Thyroid gland (tissue), 4 donors: ENCODE data around the gene IL4R. TPM values are rescaled to one million over a fixed set of nuclear protein-coding genes. Genes with fewer than 3 reads are reported as not detected.

Experiments
- DNase-seq, 2 donors: peaks; one replicate each; pipeline ENCODE4 v3.0.0-alpha.2; 2019
- H3K27ac ChIP-seq, 3 donors: fragments of 200-600 bp; sonication (generic); 1 replicate in 2 of 3; 2 replicates in 1 of 3; pipeline ENCODE4 v1.5.1; 2016 to 2019; ENCODE audit warnings: mild to moderate bottlenecking in 1 of 3, moderate library complexity in 1 of 3
- H3K27me3 ChIP-seq: fragments of 200-600 bp; sonication (generic); one replicate; pipeline ENCODE4 v1.5.1; 2019
- H3K36me3 ChIP-seq, 2 donors: fragments of 200-600 bp; sonication (generic); one replicate each; pipeline ENCODE4 v1.5.1; 2016 to 2019
- H3K4me1 ChIP-seq, 2 donors: fragments of 200-600 bp; sonication (generic); one replicate each; pipeline ENCODE4 v1.5.1; 2017 to 2019
- H3K4me3 ChIP-seq, 3 donors: fragments of 200-600 bp; sonication (generic); replicated peaks in 1 of 3; 1 replicate in 2 of 3; 2 replicates in 1 of 3; pipeline ENCODE4 v1.5.1; 2016; ENCODE audit warnings: mild to moderate bottlenecking in 1 of 3
- H3K9me3 ChIP-seq: fragments of 200-600 bp; sonication (generic); one replicate; pipeline ENCODE4 v1.5.1; 2017
- CTCF ChIP-seq, 6 experiments: fragments of 200-600 bp in 3 of 6; fragments of 450-650 bp in 3 of 6; sonication (generic) in 3 of 6; IDR thresholded peaks; one replicate each; pipeline ENCODE4 v1.5.1; 2016 to 2019; ENCODE audit warnings: antibody characterized with exemption in 6 of 6, mild to moderate bottlenecking in 2 of 6, inconsistent platforms in 1 of 6, moderate library complexity in 1 of 6
- POLR2A ChIP-seq, 2 donors: fragments of 450-650 bp; IDR thresholded peaks; one replicate each; pipeline ENCODE4 v1.6.1; 2017; ENCODE audit warnings: antibody characterized with exemption in 2 of 2, mild to moderate bottlenecking in 2 of 2, moderate library complexity in 1 of 2
- WGBS, 2 donors: methylation state at CpG; one replicate each; pipeline ENCODE4 v1.1.5; 2017; 5-methylcytosine and 5-hydroxymethylcytosine counted together
- intact Hi-C: fragments of 100-400 bp; cut with DNase I; formaldehyde crosslinking; loops from one replicate; pipeline ENCODE4 v1.15.1; 2023
- total RNA-seq, 4 donors: library from RNA; depleted of rRNA; stranded (reverse); fragments of >200 nt; gene quantifications; one replicate each; pipeline ENCODE4 v1.2.3, GENCODE V29; 2016

IL4R gene
- total RNA-seq: 10 to 100 TPM; 18.5 to 42.5 (median 21.7) TPM

GRCh38 chr16:27313422-27314160 is at the start of gene IL4R:
Gene IL4R (plus strand): TSS chr16:27313974. CDS start chr16:27340204, 26,230 bp downstream.
- Histone ChIP-seq H3K36me3 (no peaks in the 10 kb centered on the region), H3K27ac (peak within 1 kb of the TSS; percentile 83 to 93 (median 92)), H3K4me1 (peaks cover 5 to 34% of the 10 kb centered on the region in 2 donors), H3K9me3 (no peaks in the 10 kb centered on the region), H3K27me3 (no peaks in the 10 kb centered on the region), H3K4me3 (peak within 1 kb of the TSS; percentile 66 to 87 (median 69))
- TF ChIP-seq CTCF (IDR thresholded peaks at IDR 0.05) (no peak), POLR2A (IDR thresholded peaks at IDR 0.05) (peak in 1 of 2 donors; percentile 58)
- peak; percentile 70 to 73 for DNase-seq
- 0% methylated on average over 7 to 37 of the region's 85 CpGs for WGBS, 2 donors
- intact Hi-C loops: no loop called here

- intact Hi-C loops: no loop called here
- Histone ChIP-seq H3K36me3 (no peaks in the 10 kb centered on the region), H3K4me3 (no peak overlapping the region), H3K27me3 (no peaks in the 10 kb centered on the region), H3K4me1 (peaks cover 3 to 9% of the 10 kb centered on the region in 2 donors), H3K9me3 (no peaks in the 10 kb centered on the region), H3K27ac (no peak overlapping the region)
- DNase-seq: peak in 1 of 2 donors; percentile 27
- 65 to 68% methylated on average over 6 of the region's 6 CpGs for WGBS, 2 donors
- TF ChIP-seq CTCF (IDR thresholded peaks at IDR 0.05): no peak
- TF ChIP-seq POLR2A (IDR thresholded peaks at IDR 0.05): no peak
These were observed 49.6 kb upstream of the IL4R start for GRCh38 chr16:27264151-27264550.

- intact Hi-C loops: no loop called here
- H3K36me3 ChIP-seq: no peaks in the 10 kb centered on the region
- H3K9me3 ChIP-seq: no peaks in the 10 kb centered on the region
- no peak for TF ChIP-seq CTCF (IDR thresholded peaks at IDR 0.05)
- TF ChIP-seq POLR2A (IDR thresholded peaks at IDR 0.05): no peak
- WGBS, 2 donors: 97 to 100% methylated on average over 1 of the region's 1 CpG
- H3K27ac ChIP-seq: no peak overlapping the region
- peaks cover 9 to 16% of the 10 kb centered on the region in 2 donors for H3K4me1 ChIP-seq
- no peaks in the 10 kb centered on the region for H3K27me3 ChIP-seq
- DNase-seq: no peak
- no peak overlapping the region for H3K4me3 ChIP-seq
These were observed 47.8 kb upstream of the IL4R start for GRCh38 chr16:27265982-27266381.

- Histone ChIP-seq H3K4me1 (peaks cover 9 to 16% of the 10 kb centered on the region in 2 donors), H3K36me3 (no peaks in the 10 kb centered on the region), H3K27me3 (no peaks in the 10 kb centered on the region), H3K9me3 (no peaks in the 10 kb centered on the region), H3K27ac (no peak overlapping the region), H3K4me3 (no peak overlapping the region)
- intact Hi-C loops: no loop called here
- no peak for DNase-seq
- TF ChIP-seq CTCF (IDR thresholded peaks at IDR 0.05): no peak
- no peak for TF ChIP-seq POLR2A (IDR thresholded peaks at IDR 0.05)
- WGBS, 2 donors: 80 to 90% methylated on average over 8 of the region's 8 CpGs
These were observed 46.6 kb upstream of the IL4R start for GRCh38 chr16:27267037-27267677.
